ENCODE results near the gene SLC10A2.

SLC10A2 gene

DNA sequence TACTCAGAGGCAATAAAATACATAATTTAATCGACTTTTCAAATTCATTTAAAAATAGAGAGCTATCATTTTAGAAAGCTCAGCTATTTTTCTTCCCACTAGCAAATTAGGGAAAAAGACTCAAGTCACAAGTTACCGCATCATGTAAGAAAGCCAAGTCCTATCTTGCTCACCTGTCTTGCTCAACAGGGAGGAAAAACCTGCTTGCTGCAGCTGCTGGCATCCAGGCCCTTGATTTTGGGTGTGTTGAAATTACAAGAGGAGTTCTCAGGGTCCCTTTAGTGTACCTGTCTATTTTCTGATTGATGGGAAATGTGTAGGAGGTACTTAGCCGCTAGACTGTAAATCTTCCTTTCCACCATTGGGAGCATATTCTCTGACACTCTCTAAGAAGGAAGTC lies 22.2 kb downstream of the SLC10A2 start:
- DNase-seq, result no peak

DNA sequence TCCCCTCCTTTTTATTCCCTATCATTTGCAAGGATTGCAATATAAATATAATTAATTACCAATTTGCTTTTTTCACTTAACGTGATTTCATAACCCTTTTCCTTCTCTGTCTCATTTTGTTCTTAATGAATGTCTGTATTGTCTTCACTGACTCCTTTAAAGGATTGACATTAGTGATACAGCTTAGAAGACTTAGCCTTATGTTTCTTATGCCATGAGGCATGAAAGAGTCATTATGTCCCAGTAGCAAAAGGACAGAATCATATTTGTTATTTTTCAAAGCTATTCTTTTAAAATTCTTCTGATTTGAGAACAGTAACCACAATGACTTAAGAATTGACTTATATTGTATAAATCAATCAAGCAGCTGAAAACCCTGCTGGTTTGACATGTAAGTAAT lies 26.2 kb downstream of the SLC10A2 start:
- no peak for DNase-seq

DNA sequence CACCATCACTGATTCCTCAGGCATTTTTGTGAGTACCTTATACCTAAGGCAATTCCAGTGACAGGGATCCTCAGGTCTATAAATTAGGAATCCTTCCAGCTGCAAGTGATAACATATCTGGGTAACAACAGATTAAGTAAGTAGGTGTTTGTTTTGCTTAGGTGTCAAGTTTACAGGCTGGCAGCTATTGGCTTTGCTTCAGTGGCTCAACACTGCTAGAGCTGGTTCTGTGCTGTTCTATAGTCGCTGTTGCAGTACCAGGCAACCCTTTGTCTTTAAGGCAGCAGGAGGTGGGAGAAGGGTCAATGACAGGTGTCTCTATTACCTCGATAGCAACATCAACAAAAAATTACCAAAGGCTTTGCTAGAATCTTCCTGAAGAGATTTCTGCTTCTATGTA lies 27.0 kb downstream of the SLC10A2 start:
- DNase-seq, result no peak

DNA sequence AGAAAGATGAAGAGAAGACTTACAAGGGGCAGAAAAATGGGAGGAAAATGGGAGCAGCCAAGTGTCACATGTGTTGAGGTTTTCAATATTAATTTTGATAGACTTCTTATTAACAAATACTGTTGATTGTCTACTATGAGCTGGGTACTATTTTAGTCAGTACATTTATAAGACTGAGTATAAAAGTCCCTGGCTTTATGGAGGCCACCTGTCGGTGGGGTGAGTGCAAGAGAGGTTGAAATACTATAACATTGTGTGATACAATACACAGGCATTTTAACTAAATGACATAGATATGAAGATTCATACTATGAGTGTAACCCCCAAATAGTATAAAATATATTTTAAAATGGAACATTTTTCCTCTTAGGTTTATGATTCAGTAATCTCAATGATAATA lies 29.9 kb downstream of the SLC10A2 start:
- DNase-seq, result no peak

DNA sequence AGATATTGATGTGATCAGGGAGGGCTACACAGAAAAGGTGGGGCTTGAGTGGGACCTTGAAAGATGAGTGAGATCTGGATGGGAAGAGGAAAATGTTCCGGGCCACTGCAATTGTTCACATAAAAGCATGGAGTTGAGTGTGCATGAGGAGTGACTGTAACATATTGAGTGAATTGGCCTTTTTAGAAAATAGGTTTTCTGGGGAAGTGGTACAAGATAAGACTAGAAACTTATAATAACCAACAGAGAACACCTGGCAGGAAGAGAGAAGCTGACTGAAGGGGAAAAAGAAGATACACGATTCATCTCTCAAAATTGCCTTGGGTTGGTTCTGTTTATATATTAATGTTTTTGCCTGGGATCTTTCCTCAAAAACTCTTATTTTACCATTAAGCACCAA lies 32.2 kb downstream of the SLC10A2 start:
- DNase-seq, result no peak

DNA sequence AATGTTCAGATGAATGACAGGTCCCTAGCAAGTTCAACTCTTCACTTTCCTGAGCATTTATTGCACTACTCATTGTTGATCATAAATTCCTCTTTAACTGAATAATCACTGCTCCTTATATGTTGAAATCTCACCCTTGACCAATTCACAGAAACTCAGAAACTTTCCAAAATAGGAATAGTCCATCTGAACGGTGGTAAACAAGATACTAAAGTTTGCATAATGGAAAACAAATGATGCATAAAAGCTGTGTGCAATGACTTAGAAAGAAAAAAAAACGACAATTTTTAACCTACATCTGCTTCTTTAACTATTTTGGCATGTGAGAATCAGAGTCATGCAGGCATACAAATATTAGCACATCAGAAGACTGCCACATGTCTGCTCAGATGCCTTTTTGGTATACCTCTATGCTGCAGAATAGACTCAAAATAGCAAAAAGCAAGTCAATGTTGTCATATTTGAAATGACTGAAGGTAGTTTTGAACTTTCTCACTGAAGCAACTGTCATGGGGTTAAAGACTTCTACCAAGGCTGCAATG lies 34.8 kb downstream of the SLC10A2 start:
- DNase-seq, result no peak

DNA sequence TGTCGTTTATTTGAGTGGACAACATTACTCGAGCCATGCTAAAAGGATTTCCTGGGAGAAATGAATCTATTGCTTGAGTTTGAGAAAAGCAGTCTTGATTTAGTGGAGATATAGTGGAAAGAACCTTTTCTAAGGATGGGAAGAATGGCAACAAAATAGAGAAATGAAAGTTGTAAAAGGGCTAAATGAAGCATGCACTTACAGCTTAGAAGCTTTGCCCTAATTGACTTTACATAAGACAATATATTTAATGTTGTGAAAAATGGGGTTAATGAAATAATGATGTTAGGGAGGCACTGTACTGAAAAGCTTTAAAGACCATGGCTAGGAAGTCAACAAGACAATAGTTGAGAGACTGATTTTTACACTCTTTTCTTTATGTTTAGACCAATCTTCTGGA lies 35.4 kb downstream of the SLC10A2 start:
- DNase-seq, result no peak

DNA sequence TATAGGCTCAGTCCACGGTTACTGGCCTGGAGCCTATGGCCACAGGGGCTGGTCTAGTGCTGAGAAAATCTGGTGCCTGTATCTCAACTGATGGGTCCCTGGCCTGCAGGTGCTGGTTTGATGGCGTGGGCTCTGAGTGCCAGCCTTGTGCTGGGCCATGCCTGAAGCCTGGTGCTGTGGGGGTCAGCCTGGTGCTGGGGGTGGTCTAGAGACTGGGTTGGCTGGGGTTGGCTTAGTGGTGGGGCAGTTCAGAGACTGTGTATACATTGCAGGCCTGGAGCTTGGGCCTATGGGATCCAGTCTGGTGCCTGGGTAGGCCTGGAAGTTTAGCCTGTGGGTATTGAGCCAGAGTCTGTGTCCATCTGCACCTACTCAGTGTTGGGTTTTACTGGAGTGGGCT lies 36.4 kb downstream of the SLC10A2 start:
- no peak for DNase-seq

DNA sequence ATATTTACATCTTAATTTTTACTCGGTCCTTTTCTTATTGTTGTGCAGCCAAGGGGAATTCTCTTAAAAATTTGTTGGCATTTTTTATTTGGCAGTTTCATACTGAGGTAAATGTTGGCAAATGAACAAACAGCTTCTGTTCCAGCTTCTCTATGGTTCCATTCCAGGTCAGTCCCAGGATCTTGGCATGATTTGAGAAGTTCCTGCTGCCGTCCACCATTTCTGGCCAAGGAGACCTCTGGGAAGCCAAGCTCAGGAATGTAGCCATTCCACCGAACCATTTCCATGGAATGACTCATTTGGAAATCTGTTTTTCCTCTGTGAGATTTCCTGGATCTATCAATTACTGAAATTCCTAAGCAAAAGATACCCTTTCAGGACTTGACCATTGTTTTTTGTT lies 43.9 kb downstream of the SLC10A2 start:
- no peak for DNase-seq

DNA sequence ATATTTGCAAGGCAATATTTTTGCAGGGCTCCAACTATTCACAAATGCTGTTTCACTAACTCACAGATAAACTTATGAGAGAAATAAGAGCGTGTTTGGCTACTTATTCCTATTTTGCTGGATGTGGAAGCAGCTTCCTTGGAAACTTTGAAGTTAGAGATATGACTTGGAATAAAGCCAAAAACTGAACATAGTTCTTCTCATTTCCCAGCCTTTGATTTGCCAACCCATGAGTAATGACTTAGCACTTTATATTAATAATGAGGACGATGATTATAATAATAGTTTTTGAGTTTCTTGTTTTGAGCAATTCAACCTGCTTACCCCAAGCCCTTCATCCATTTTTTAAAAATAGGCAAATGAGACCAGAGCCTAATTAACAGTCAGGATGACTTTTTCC lies 47.7 kb downstream of the SLC10A2 start:
- DNase-seq, result no peak

DNA sequence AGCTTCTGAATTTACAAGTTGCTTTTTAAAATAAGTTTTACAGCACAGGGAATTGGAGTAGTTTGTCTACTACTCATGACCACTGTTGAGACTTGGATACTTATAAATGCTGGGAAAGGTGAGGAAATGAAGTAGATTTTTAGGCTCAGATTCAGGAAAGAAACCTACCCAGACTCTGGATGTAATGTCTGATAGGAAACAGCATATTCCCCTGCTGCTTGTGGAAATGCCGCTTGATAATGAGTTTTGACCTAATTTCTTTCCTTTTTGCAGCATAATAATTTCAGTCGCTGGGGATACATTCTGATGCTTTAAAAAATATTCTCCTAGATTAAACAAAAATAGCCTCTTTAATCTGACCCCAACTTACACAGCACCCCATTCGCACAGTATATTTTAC lies 53.6 kb downstream of the SLC10A2 start:
- DNase-seq, result no peak

DNA sequence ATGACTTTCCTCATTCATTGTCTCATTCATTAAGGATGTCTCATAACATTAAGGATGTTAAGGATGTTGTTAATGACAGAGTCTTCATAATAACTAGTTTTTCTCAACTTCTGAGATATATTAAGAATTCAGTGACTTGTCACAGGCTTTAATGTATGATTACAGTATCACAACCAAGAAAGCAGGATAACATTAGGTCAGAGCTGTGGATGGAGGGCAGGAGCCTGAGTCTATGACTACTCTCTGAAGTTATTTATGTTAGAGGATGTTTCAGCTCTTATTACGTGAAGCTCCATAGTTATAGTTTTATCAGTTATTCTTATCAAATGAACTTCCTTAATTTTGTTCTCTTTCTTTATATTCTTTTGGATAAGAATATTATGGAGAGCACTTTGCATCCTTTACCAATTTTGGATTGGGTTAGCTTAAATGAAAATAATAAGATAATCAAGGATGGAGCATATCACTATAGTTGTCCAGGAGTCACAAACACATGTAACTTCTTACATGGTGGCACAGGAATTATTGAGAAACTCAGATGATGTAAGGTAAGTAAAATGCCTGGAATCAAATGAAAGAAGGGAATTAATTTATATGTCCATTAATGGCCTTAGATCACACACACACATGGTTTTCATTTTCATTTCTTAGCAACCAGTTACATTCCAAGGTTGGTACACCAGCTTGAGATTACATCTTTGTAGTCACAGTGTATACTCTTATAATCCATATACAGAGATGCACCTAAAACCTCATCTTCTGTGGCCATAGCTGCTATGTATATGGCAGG lies 57.0 kb downstream of the SLC10A2 start:
- DNase-seq, result no peak

DNA sequence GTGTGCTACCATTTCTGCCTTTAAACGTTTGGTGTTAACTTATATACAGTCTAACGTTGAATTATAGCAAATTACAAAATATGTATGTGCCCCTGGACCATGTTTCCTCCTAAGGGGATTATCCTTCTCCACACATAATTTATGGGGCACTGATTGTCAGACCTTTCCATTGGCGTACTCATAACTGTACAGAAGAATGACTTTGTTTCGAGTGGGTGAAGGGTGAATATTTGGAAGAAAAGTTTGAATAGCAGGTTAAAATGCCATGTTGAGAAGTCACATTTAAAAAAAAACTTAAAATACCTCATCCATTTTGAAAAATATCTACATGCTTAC lies 58.8 kb downstream of the SLC10A2 start:
- DNase-seq, result no peak

DNA sequence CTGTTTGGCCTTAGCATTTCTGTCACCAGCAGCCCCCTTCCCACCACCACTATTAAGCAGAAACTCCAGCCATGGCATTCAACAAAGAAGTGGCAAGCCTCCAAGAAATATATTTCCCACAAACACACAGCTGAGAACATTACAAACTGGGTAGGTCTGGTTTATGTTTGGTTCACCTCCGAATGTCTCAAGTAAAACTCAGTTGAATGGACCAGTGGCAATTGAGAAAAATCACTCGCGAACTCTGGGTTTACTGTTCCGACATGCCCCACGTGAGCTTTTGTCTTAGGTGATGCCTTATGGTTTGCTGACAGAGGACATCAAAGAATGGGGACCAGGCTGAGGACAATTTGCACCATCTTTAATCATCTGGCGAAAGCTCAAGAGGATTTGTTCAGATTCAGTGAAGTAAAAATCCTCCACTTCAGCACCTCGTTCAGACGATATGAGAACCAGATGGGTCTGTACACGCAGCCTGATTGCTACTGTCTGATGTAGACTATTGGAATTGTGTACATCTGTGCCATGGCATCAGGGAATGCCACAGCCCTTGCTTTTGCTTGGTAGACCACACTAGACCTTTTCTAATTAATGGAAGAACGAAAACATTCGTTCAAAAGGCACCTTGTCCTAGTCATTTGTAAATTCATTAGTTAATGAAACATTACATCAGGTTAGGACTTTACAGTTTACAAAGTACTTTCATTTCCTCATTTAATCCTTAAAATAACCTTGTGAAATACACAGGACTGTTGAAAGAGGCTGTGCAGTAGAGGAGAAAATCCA lies 59.4 kb downstream of the SLC10A2 start:
- DNase-seq, result no peak

DNA sequence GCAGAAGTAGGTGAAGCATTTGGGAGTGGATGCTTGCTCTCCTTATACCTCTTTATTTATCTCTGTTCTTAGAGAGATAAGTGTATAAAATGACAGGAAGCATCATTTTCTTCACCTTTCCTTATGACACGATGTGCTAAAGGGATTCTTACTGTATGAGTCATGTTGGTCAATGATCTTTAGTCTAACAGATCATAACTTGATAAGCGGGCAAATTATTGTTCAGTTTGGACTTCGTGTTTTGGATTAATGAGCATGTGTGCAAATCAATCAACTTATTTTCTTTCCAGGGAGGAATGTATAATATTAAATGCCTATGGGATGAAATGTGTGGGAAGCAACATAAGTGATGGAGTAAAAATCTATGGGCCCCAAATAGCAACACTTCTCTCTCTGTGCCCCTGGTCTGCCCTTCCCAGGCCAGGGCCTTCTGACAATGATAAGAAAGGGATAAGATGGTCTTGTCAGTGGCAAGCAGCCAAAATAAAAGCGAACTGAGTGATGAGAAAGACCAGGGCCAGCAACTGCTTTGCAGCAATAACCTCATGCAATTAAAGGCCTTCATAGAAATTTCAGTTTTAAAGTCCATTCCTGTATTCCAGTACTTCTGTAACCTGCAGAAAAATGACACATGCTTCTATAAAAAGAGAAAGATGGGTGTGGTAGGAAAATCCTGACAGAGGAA lies 61.4 kb downstream of the SLC10A2 start:
- DNase-seq, result no peak

DNA sequence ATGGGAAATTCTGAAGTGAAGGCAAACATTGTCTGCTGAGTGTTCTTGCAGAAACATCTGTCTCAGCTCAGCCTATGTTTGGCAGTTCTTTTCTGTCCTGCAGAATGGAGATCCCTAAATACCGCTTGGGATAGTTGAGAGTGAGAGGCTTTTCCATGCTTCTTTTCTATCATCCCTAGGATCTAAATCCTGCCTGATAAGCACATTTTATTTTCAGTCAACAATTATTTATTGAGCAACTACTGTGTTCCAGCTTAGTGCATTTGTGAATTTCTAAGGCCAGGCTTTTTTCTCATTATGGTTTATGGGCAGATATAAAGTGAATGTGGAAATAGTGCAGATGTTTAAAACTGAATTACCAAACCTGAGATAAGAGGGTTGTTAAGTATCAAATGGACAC lies 62.6 kb downstream of the SLC10A2 start:
- DNase-seq, result no peak

DNA sequence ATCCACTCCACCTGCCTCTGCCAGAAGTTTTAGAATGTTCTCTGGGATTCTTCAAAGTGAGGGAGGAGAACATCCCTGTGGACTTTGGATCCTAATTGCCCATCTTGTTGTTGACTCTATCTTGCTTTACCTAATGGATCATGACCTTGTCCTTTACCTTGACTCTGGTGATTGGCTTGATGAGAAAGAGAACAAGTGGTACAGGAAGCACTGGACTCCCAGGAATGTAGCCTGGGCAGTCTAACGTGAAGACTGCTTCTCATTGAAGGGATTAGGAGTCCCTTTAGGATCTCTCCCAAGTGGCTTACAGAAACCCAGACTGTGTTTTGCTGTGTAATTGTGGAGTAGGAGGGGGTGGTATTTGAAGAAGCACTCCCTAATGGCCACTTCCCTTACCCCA lies 63.9 kb downstream of the SLC10A2 start:
- DNase-seq, result no peak

DNA sequence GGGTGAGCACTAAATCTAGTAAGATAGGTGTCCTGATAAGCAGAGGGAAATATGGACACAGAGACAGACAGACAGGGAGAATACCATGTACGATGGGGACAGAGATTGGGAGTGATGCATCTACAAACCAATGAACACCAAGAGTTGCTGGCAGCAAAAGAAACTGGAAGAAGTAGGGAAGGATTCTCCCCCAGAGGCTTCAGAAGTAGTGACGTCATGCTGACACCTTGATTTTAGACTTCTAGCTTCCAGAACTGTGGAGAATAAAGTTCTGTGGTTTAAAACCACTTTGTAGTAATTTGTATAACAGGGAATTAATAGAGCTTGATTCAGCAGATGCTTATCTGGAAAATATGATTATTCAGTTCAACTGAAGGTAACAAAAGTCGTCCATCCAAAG lies 66.1 kb downstream of the SLC10A2 start:
- no peak for DNase-seq

DNA sequence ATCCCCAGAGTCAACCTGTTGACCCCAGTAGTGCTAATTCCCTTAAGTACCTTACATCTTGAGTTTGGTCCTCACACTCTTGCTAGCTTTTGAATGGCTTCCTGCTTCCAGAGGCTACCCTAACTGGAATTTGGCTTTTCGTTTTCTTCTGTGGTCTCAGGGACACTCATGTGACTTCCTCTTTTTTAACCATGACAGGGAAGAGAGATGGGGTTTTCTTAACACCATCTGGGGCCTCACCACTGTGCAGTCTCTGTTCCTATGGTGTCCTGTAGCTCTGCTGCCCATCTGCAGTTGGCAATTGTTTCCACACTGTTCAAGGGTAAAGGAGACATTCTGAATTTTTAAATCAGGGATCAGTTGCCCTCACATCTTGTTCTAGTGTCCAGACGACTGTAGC lies 66.7 kb downstream of the SLC10A2 start:
- DNase-seq, result no peak

All from CD4-positive, alpha-beta T cell treated with Interferon alpha-2 for 1 hour (primary cell).